ENCODE results near the gene LIPM.

The LIPM gene

GRCh38 chr10:88861036-88861435 lies 58.5 kb downstream of the LIPM start:
- CTCF ChIA-PET, result no interaction called here

GRCh38 chr10:88865281-88865876 lies 62.8 kb downstream of the LIPM start:
- DNase-seq (ENCODE audit: extremely low spot score), result no peak
- POLR2A ChIA-PET, result no interaction called here
- TF ChIP-seq PKNOX1 (IDR thresholded peaks at IDR 0.05), result no peak
- TF ChIP-seq TARDBP (IDR thresholded peaks at IDR 0.05), result no peak
- no peak for TF ChIP-seq FOXK2 (IDR thresholded peaks at IDR 0.05)
- no peak for TF ChIP-seq SP1 (IDR thresholded peaks at IDR 0.05)
- no peak for TF ChIP-seq ARNT (IDR thresholded peaks at IDR 0.05)
- no peak for TF ChIP-seq ZNF384 (IDR thresholded peaks at IDR 0.05)
- TF ChIP-seq SUZ12 (IDR thresholded peaks at IDR 0.05), result no peak
- TF ChIP-seq LEF1 (IDR thresholded peaks at IDR 0.05; ENCODE audit: borderline replicate concordance), result no peak
- no peak for TF ChIP-seq FOXM1 (IDR thresholded peaks at IDR 0.05; ENCODE audit: borderline replicate concordance)
- TF ChIP-seq ELF4 (IDR thresholded peaks at IDR 0.05), result no peak
- TF ChIP-seq BHLHE40 (IDR thresholded peaks at IDR 0.05; ENCODE audit: borderline replicate concordance), result no peak
- no peak for TF ChIP-seq L3MBTL2 (conservative IDR thresholded peaks at IDR 0.05)
- no peak for TF ChIP-seq CTBP1 (IDR thresholded peaks at IDR 0.05; ENCODE audit: borderline replicate concordance)
- TF ChIP-seq FOXA1 (IDR thresholded peaks at IDR 0.05), result no peak
- no peak for TF ChIP-seq NFRKB (IDR thresholded peaks at IDR 0.05)
- no peak for TF ChIP-seq HDGF (IDR thresholded peaks at IDR 0.05; ENCODE audit: borderline replicate concordance)
- CTCF ChIA-PET, result interaction anchor here (0.6 kb wide), 1 partner anchor 63 kb away, joined by 3 read pairs; no protein-coding TSS in a partner anchor

More at GRCh38 chr10:88861036-88861435, 58.5 kb downstream of the LIPM start:
- no peak for DNase-seq (ENCODE audit: extremely low spot score)
- POLR2A ChIA-PET, result no interaction called here
- TF ChIP-seq TARDBP (IDR thresholded peaks at IDR 0.05), result no peak

- DNase-seq (ENCODE audit: extremely low spot score), result no peak
- ChIA-PET CTCF (no interaction called here), POLR2A (no interaction called here)
- no peak for TF ChIP-seq SP1 (IDR thresholded peaks at IDR 0.05)
- no peak for TF ChIP-seq FOXK2 (IDR thresholded peaks at IDR 0.05)
- TF ChIP-seq LEF1 (IDR thresholded peaks at IDR 0.05; ENCODE audit: borderline replicate concordance), result no peak
- no peak for TF ChIP-seq CTBP1 (IDR thresholded peaks at IDR 0.05; ENCODE audit: borderline replicate concordance)
- TF ChIP-seq FOXA1 (IDR thresholded peaks at IDR 0.05), result no peak
- no peak for TF ChIP-seq L3MBTL2 (conservative IDR thresholded peaks at IDR 0.05)
- no peak for TF ChIP-seq SUZ12 (IDR thresholded peaks at IDR 0.05)
- TF ChIP-seq BHLHE40 (IDR thresholded peaks at IDR 0.05; ENCODE audit: borderline replicate concordance), result no peak
- no peak for TF ChIP-seq FOXM1 (IDR thresholded peaks at IDR 0.05; ENCODE audit: borderline replicate concordance)
- no peak for TF ChIP-seq TARDBP (IDR thresholded peaks at IDR 0.05)
- no peak for TF ChIP-seq HDGF (IDR thresholded peaks at IDR 0.05; ENCODE audit: borderline replicate concordance)
Measured at GRCh38 chr10:88866454-88866853, 63.9 kb downstream of the LIPM start.

GRCh38 chr10:88870089-88870488 lies 67.6 kb downstream of the LIPM start:
- TF ChIP-seq SP1 (IDR thresholded peaks at IDR 0.05), result no peak
- TF ChIP-seq FOXM1 (IDR thresholded peaks at IDR 0.05; ENCODE audit: borderline replicate concordance), result no peak
- no peak for TF ChIP-seq SUZ12 (IDR thresholded peaks at IDR 0.05)
- no peak for TF ChIP-seq NFRKB (IDR thresholded peaks at IDR 0.05)
- TF ChIP-seq ZNF384 (IDR thresholded peaks at IDR 0.05), result no peak
- no peak for TF ChIP-seq FOXA1 (IDR thresholded peaks at IDR 0.05)
- no peak for TF ChIP-seq TARDBP (IDR thresholded peaks at IDR 0.05)
- TF ChIP-seq ELF4 (IDR thresholded peaks at IDR 0.05), result no peak
- TF ChIP-seq L3MBTL2 (conservative IDR thresholded peaks at IDR 0.05), result no peak
- TF ChIP-seq FOXK2 (IDR thresholded peaks at IDR 0.05), result no peak
- no peak for TF ChIP-seq ARNT (IDR thresholded peaks at IDR 0.05)
- TF ChIP-seq CTBP1 (IDR thresholded peaks at IDR 0.05; ENCODE audit: borderline replicate concordance), result no peak
- no peak for TF ChIP-seq HDGF (IDR thresholded peaks at IDR 0.05; ENCODE audit: borderline replicate concordance)
- no peak for TF ChIP-seq LEF1 (IDR thresholded peaks at IDR 0.05; ENCODE audit: borderline replicate concordance)
- no peak for TF ChIP-seq PKNOX1 (IDR thresholded peaks at IDR 0.05)
- TF ChIP-seq BHLHE40 (IDR thresholded peaks at IDR 0.05; ENCODE audit: borderline replicate concordance), result no peak
- no peak for DNase-seq (ENCODE audit: extremely low spot score)
- CTCF ChIA-PET, result no interaction called here
- POLR2A ChIA-PET, result no interaction called here

Measured in HEK293T (cell line).